ENCODE data around the gene OCA2.

OCA2 gene

DNA sequence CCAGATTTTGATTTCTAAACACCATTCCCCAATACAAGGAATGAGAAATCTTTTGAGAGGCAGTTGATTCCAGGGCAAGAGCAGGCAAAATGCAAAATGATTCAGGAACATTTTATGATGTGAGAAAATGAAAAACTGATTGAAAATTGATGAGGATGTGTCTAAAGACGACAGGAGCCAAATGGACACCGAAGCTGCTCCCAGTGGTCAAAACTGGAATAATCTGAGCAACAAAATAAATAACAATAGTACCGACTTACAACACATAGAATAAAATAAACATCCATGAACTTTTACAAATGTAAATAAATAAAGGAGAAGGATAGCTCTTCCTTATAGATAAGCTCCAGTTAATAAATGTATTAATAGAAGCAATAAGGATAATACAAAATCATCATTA lies 186.8 kb downstream of the OCA2 start:
- Histone ChIP-seq H3K27me3 (ENCODE audit: insufficient read depth, poor library complexity, severe bottlenecking) (no peaks in the 10 kb centered on the region), H3K27ac (replicated peaks) (no peak overlapping the region), H3K4me3 (replicated peaks; ENCODE audit: insufficient read depth, low read length) (no peak overlapping the region)
- no peak for DNase-seq (ENCODE audit: low read depth in 1 of 2, low spot score in 1 of 2)
- TF ChIP-seq, protein P1, sequence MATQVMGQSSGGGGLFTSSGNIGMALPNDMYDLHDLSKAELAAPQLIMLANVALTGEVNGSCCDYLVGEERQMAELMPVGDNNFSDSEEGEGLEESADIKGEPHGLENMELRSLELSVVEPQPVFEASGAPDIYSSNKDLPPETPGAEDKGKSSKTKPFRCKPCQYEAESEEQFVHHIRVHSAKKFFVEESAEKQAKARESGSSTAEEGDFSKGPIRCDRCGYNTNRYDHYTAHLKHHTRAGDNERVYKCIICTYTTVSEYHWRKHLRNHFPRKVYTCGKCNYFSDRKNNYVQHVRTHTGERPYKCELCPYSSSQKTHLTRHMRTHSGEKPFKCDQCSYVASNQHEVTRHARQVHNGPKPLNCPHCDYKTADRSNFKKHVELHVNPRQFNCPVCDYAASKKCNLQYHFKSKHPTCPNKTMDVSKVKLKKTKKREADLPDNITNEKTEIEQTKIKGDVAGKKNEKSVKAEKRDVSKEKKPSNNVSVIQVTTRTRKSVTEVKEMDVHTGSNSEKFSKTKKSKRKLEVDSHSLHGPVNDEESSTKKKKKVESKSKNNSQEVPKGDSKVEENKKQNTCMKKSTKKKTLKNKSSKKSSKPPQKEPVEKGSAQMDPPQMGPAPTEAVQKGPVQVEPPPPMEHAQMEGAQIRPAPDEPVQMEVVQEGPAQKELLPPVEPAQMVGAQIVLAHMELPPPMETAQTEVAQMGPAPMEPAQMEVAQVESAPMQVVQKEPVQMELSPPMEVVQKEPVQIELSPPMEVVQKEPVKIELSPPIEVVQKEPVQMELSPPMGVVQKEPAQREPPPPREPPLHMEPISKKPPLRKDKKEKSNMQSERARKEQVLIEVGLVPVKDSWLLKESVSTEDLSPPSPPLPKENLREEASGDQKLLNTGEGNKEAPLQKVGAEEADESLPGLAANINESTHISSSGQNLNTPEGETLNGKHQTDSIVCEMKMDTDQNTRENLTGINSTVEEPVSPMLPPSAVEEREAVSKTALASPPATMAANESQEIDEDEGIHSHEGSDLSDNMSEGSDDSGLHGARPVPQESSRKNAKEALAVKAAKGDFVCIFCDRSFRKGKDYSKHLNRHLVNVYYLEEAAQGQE (IDR thresholded peaks at IDR 0.05; ENCODE audit: insufficient replicate concordance, low read depth): no peak
- TF ChIP-seq POLR2AphosphoS5 (IDR thresholded peaks at IDR 0.05; ENCODE audit: low read depth) (no peak), SPI1 (IDR thresholded peaks at IDR 0.05; ENCODE audit: borderline replicate concordance, low read depth) (no peak), GABPA (IDR thresholded peaks at IDR 0.05; ENCODE audit: low read depth) (no peak)
- TF ChIP-seq, protein P2, sequence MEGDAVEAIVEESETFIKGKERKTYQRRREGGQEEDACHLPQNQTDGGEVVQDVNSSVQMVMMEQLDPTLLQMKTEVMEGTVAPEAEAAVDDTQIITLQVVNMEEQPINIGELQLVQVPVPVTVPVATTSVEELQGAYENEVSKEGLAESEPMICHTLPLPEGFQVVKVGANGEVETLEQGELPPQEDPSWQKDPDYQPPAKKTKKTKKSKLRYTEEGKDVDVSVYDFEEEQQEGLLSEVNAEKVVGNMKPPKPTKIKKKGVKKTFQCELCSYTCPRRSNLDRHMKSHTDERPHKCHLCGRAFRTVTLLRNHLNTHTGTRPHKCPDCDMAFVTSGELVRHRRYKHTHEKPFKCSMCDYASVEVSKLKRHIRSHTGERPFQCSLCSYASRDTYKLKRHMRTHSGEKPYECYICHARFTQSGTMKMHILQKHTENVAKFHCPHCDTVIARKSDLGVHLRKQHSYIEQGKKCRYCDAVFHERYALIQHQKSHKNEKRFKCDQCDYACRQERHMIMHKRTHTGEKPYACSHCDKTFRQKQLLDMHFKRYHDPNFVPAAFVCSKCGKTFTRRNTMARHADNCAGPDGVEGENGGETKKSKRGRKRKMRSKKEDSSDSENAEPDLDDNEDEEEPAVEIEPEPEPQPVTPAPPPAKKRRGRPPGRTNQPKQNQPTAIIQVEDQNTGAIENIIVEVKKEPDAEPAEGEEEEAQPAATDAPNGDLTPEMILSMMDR (IDR thresholded peaks at IDR 0.05; ENCODE audit: insufficient read depth, low read length): no peak

DNA sequence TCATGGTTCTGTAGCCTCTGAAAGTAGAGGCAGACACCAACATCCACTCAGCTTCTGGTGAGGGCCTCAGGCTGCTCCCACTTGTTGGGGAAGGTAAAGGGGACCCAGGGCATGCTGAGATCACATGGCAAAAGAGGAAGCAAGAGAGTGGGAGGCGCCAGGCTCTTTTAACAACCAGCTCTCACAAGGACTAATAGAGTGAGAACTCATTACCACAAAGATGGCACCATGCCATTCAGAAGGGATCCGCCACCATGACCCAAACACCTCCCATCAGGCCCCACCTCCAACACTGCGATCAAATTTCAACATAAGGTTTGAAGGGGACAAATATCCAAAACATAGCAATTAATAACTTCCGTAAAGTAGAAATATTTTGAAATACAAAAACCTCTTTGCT lies 192.3 kb downstream of the OCA2 start:
- TF ChIP-seq, protein P2 (IDR thresholded peaks at IDR 0.05; ENCODE audit: insufficient read depth, low read length): no peak
- TF ChIP-seq POLR2AphosphoS5 (IDR thresholded peaks at IDR 0.05; ENCODE audit: low read depth) (no peak), SPI1 (IDR thresholded peaks at IDR 0.05; ENCODE audit: borderline replicate concordance, low read depth) (no peak), GABPA (IDR thresholded peaks at IDR 0.05; ENCODE audit: low read depth) (no peak)
- TF ChIP-seq, protein P1 (IDR thresholded peaks at IDR 0.05; ENCODE audit: insufficient replicate concordance, low read depth): no peak
- H3K4me3 ChIP-seq (replicated peaks; ENCODE audit: insufficient read depth, low read length): no peak overlapping the region
- peak in 1 of 2 experiments; percentile 20 for DNase-seq (ENCODE audit: low read depth in 1 of 2, low spot score in 1 of 2)
- no peak overlapping the region for H3K27ac ChIP-seq (replicated peaks)
- no peaks in the 10 kb centered on the region for H3K27me3 ChIP-seq (ENCODE audit: insufficient read depth, poor library complexity, severe bottlenecking)

DNA sequence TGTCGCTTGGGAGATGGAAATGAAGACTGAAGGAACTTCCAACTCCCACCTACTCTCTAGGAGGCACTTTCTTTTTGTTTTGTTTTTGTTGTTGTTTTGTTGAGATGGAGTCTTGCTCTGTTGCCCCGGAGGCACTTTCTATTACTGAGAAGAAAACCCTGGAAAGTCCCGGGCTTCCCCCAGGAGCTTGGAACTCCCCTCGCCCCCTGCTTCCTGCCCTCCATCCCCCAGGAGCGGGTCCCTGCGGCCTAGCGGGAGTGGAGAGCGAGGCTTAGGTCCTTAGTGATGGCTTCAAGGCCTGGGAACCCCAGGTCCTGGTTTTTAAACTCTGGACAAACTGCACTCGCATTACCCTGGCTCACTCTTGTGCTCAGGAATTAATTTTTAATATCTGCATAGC lies 195.7 kb downstream of the OCA2 start:
- DNase-seq (ENCODE audit: low read depth in 1 of 2, low spot score in 1 of 2): no peak
- TF ChIP-seq POLR2AphosphoS5 (IDR thresholded peaks at IDR 0.05; ENCODE audit: low read depth) (no peak), GABPA (IDR thresholded peaks at IDR 0.05; ENCODE audit: low read depth) (no peak), SPI1 (IDR thresholded peaks at IDR 0.05; ENCODE audit: borderline replicate concordance, low read depth) (no peak)
- TF ChIP-seq, protein P2 (IDR thresholded peaks at IDR 0.05; ENCODE audit: insufficient read depth, low read length): no peak
- TF ChIP-seq, protein P1 (IDR thresholded peaks at IDR 0.05; ENCODE audit: insufficient replicate concordance, low read depth): no peak
- H3K27me3 ChIP-seq (ENCODE audit: insufficient read depth, poor library complexity, severe bottlenecking): no peaks in the 10 kb centered on the region
- H3K4me3 ChIP-seq (replicated peaks; ENCODE audit: insufficient read depth, low read length): no peak overlapping the region
- H3K27ac ChIP-seq (replicated peaks): no peak overlapping the region

Measured in HL-60 (cell line).